Measurements from ENCODE around the gene ADRA2C. TPM values are rescaled to one million over a fixed set of nuclear protein-coding genes. Genes with fewer than 3 reads are reported as not detected.
A peak's percentile ranks its signal among the peaks of the same experiment; 100 is the strongest.

Gene ADRA2C
- total and polyA plus RNA-seq, 2 of the 13 experiments (the other 11 are each of a cell fraction or from before 2014, with no cell fraction given) = 15.4 to 69.7 TPM

DNA sequence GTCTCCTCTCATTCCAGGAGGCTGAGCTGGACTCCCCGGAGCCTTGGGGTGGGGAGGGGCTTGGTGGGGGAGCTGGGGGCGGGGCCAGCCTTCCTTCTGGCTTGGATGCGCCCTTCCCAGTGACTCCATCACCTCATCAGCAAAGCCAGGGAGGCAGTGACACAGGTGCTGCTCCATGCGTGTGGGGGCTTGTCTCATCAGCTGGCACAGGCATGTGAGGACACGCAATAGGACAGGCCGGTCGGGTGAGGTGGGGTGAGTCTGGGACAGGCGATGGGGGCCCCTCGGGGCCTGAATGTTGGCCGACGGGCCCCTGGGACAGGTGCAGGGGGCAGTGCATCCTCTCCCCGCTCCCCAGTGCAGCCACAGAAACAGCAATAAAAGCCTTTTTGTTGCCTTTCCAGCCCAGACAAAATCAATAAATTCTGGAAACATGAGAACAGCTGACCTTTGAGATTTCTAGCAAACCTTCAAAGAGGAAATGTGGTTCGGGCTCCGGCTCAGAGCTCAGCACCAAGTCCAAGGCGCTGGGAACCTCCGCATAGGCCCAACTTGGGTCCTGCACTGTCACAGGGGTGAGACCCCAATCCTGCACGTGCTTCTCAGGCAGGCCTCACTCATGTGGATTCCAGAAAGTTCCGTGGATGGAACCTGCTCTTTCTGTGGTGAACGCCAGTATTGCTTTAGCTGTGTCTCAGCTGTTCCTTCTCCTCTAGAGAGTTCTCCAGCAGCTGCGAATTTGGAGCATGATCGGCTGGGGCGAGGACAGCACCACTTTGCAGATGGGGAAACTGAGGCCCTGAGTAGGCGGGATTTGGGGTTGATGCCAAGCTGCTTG lies 18.5 kb downstream of the ADRA2C start (continued):
- TF ChIP-seq KMT2A (CRISPR knock-in tag; IDR thresholded peaks at IDR 0.05) = no peak; the same call in 1 of the 2 replicates
- no peak for TF ChIP-seq CBX5 (CRISPR knock-in tag; IDR thresholded peaks at IDR 0.05; ENCODE audit: borderline replicate concordance)
- no peak for TF ChIP-seq CHD2 (IDR thresholded peaks at IDR 0.05; ENCODE audit: low read depth, low read length)
- peak; percentile 71; the same call in 1 of the 2 replicates for TF ChIP-seq KDM6A (CRISPR knock-in tag; IDR thresholded peaks at IDR 0.05; ENCODE audit: low read depth)
- TF ChIP-seq HDAC6 (IDR thresholded peaks at IDR 0.05; ENCODE audit: low read depth, low read length) = no peak
- TF ChIP-seq THAP11 (CRISPR knock-in tag; IDR thresholded peaks at IDR 0.05) = peak; percentile 52; the same call in 1 of the 2 replicates
- TF ChIP-seq, protein P1, sequence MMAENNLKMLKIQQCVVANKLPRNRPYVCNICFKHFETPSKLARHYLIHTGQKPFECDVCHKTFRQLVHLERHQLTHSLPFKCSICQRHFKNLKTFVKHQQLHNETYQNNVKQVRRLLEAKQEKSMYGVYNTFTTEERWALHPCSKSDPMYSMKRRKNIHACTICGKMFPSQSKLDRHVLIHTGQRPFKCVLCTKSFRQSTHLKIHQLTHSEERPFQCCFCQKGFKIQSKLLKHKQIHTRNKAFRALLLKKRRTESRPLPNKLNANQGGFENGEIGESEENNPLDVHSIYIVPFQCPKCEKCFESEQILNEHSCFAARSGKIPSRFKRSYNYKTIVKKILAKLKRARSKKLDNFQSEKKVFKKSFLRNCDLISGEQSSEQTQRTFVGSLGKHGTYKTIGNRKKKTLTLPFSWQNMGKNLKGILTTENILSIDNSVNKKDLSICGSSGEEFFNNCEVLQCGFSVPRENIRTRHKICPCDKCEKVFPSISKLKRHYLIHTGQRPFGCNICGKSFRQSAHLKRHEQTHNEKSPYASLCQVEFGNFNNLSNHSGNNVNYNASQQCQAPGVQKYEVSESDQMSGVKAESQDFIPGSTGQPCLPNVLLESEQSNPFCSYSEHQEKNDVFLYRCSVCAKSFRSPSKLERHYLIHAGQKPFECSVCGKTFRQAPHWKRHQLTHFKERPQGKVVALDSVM (CRISPR knock-in tag; IDR thresholded peaks at IDR 0.05) = 0 out of 2 replicates have a peak, but pooled peaks have one; percentile 38
- no peak for TF ChIP-seq NAIF1 (CRISPR knock-in tag; IDR thresholded peaks at IDR 0.05; ENCODE audit: borderline replicate concordance)
- TF ChIP-seq, protein P2, sequence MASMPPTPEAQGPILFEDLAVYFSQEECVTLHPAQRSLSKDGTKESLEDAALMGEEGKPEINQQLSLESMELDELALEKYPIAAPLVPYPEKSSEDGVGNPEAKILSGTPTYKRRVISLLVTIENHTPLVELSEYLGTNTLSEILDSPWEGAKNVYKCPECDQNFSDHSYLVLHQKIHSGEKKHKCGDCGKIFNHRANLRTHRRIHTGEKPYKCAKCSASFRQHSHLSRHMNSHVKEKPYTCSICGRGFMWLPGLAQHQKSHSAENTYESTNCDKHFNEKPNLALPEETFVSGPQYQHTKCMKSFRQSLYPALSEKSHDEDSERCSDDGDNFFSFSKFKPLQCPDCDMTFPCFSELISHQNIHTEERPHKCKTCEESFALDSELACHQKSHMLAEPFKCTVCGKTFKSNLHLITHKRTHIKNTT (CRISPR knock-in tag; IDR thresholded peaks at IDR 0.05) = no peak
- TF ChIP-seq TEAD2 (CRISPR knock-in tag; IDR thresholded peaks at IDR 0.05) = no peak
- peak; percentile 88; the same call in 1 of the 2 replicates for TF ChIP-seq ZNF510 (CRISPR knock-in tag; IDR thresholded peaks at IDR 0.05; ENCODE audit: low read depth)
- no peak for TF ChIP-seq ZNF530 (CRISPR knock-in tag; IDR thresholded peaks at IDR 0.05; ENCODE audit: low read depth)
- TF ChIP-seq, protein P3, sequence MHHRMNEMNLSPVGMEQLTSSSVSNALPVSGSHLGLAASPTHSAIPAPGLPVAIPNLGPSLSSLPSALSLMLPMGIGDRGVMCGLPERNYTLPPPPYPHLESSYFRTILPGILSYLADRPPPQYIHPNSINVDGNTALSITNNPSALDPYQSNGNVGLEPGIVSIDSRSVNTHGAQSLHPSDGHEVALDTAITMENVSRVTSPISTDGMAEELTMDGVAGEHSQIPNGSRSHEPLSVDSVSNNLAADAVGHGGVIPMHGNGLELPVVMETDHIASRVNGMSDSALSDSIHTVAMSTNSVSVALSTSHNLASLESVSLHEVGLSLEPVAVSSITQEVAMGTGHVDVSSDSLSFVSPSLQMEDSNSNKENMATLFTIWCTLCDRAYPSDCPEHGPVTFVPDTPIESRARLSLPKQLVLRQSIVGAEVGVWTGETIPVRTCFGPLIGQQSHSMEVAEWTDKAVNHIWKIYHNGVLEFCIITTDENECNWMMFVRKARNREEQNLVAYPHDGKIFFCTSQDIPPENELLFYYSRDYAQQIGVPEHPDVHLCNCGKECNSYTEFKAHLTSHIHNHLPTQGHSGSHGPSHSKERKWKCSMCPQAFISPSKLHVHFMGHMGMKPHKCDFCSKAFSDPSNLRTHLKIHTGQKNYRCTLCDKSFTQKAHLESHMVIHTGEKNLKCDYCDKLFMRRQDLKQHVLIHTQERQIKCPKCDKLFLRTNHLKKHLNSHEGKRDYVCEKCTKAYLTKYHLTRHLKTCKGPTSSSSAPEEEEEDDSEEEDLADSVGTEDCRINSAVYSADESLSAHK (CRISPR knock-in tag; IDR thresholded peaks at IDR 0.05; ENCODE audit: borderline replicate concordance) = no peak
- TF ChIP-seq, protein P4, sequence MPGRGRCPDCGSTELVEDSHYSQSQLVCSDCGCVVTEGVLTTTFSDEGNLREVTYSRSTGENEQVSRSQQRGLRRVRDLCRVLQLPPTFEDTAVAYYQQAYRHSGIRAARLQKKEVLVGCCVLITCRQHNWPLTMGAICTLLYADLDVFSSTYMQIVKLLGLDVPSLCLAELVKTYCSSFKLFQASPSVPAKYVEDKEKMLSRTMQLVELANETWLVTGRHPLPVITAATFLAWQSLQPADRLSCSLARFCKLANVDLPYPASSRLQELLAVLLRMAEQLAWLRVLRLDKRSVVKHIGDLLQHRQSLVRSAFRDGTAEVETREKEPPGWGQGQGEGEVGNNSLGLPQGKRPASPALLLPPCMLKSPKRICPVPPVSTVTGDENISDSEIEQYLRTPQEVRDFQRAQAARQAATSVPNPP (CRISPR knock-in tag; IDR thresholded peaks at IDR 0.05) = peak; percentile 93
- peak; percentile 91 for TF ChIP-seq ZMYM2 (CRISPR knock-in tag; IDR thresholded peaks at IDR 0.05)
- TF ChIP-seq ZBTB3 (CRISPR knock-in tag; IDR thresholded peaks at IDR 0.05; ENCODE audit: borderline replicate concordance, low read depth) = peak; percentile 61; the same call in 1 of the 2 replicates
- TF ChIP-seq, protein P5, sequence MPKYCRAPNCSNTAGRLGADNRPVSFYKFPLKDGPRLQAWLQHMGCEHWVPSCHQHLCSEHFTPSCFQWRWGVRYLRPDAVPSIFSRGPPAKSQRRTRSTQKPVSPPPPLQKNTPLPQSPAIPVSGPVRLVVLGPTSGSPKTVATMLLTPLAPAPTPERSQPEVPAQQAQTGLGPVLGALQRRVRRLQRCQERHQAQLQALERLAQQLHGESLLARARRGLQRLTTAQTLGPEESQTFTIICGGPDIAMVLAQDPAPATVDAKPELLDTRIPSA (CRISPR knock-in tag; IDR thresholded peaks at IDR 0.05; ENCODE audit: borderline replicate concordance) = no peak
- peak; percentile 68 to 90; a peak in 3 of 4 replicates for TF ChIP-seq EP300 (IDR thresholded peaks at IDR 0.05; ENCODE audit: low read depth in 2 of 2, low read length in 2 of 2)
- peak; percentile 42; the same call in 1 of the 2 replicates for TF ChIP-seq EP300 (CRISPR knock-in tag; IDR thresholded peaks at IDR 0.05; ENCODE audit: borderline replicate concordance)
- TF ChIP-seq AHR (CRISPR knock-in tag; IDR thresholded peaks at IDR 0.05) = 0 out of 2 replicates have a peak, but pooled peaks have one; percentile 45
- 0 out of 2 replicates have a peak, but pooled peaks have one; percentile 63 for TF ChIP-seq KLF12 (CRISPR knock-in tag; IDR thresholded peaks at IDR 0.05; ENCODE audit: borderline replicate concordance)
- TF ChIP-seq CEBPB (IDR thresholded peaks at IDR 0.05; ENCODE audit: borderline replicate concordance, low read depth, low read length) = no peak

Measured in HepG2 (cell line).